ENCODE results near the gene RUVBL1. TPM values are rescaled to one million over a fixed set of nuclear protein-coding genes. Genes with fewer than 3 reads are reported as not detected.

RUVBL1 gene
- total and polyA plus RNA-seq, 2 of the 4 experiments (the other 2 are of a cell fraction) = 68.7 to 83.3 TPM

DNA sequence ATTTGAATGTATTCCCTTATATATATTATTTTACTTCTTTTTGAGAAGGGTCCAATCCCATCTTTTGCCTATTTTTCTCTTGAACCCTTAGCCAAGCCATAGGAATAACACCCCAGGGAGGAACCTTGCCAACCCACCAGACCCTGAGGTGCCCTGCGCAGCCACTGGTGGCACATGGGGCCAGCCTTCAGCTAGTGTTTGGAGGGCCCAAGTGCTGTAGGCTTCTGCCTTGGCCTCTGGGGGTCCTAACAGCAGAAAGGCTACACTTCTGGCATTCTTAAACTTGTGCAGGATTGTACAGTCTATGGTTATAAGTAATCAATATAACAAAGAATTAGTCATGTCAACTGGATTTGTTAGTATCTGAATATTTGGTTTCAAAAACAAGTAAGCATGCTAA lies 34.5 kb downstream of the RUVBL1 start:
- no peak overlapping the region for H2AK5ac ChIP-seq (ENCODE audit: low read depth, low read length)
- H3K9ac ChIP-seq (ENCODE audit: low read depth, low read length) = no peak overlapping the region
- BruUV-seq (replicated peaks) = no TSS peak
- H4K5ac ChIP-seq (ENCODE audit: low read depth, low read length) = no peak overlapping the region
- H3K18ac ChIP-seq (ENCODE audit: low read depth, low read length) = no peak overlapping the region
- no CpG with 5 or more reads among the region's 1 CpG for WGBS, 2 experiments (ENCODE audit: extremely low coverage in 2 of 2, insufficient read length in 1 of 2)
- no peak overlapping the region for H3K23ac ChIP-seq (ENCODE audit: low read depth, low read length)
- H3K9me1 ChIP-seq (ENCODE audit: insufficient read depth, low read length) = peaks cover 7% of the 10 kb centered on the region
- peaks cover 3% of the 10 kb centered on the region; the same call in 1 of the 2 replicates for H4K20me1 ChIP-seq (ENCODE audit: insufficient read depth, low read length)
- DNase-seq (no peak), ATAC-seq (ENCODE audit: low read depth) (no peak)
- no peak overlapping the region for H2BK120ac ChIP-seq (ENCODE audit: low read depth, low read length)
- CTCF ChIA-PET = no interaction called here
- POLR2A ChIA-PET (ENCODE audit: unreplicated experiment) = no interaction called here
- in situ Hi-C loops (cut with MboI; ENCODE audit: low sequenced_read_pairs) = no loop called here
- H2AFZ ChIP-seq (replicated peaks; ENCODE audit: low read length, poor library complexity) = no peak overlapping the region
- H3K79me1 ChIP-seq (ENCODE audit: low read depth in 1 of 2, low read length in 2 of 2) = peaks cover 10 to 48% of the 10 kb centered on the region in 2 experiments
- no peak overlapping the region for H2BK20ac ChIP-seq (ENCODE audit: low read depth, low read length)
- dilution Hi-C loops (cut with HindIII; ENCODE audit: low sequenced_read_pairs, unreplicated experiment) = no loop called here
- H3K56ac ChIP-seq (ENCODE audit: extremely low read depth, insufficient read depth, low read length) = no peak overlapping the region
- no peaks in the 10 kb centered on the region for H3K9me3 ChIP-seq (ENCODE audit: control insufficient read depth, insufficient read depth, low read length)
- H2AK9ac ChIP-seq (replicated peaks; ENCODE audit: low read depth, low read length, poor library complexity) = no peak overlapping the region
- H2BK5ac ChIP-seq (ENCODE audit: low read depth, low read length, poor library complexity, severe bottlenecking) = no peak overlapping the region
- TF ChIP-seq NFE2L2 (IDR thresholded peaks at IDR 0.05; ENCODE audit: low read depth, low read length) = no peak
- TF ChIP-seq, protein P1, sequence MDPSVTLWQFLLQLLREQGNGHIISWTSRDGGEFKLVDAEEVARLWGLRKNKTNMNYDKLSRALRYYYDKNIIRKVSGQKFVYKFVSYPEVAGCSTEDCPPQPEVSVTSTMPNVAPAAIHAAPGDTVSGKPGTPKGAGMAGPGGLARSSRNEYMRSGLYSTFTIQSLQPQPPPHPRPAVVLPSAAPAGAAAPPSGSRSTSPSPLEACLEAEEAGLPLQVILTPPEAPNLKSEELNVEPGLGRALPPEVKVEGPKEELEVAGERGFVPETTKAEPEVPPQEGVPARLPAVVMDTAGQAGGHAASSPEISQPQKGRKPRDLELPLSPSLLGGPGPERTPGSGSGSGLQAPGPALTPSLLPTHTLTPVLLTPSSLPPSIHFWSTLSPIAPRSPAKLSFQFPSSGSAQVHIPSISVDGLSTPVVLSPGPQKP (IDR thresholded peaks at IDR 0.05; ENCODE audit: borderline replicate concordance, low read depth, low read length) = no peak
- TF ChIP-seq, protein P2, sequence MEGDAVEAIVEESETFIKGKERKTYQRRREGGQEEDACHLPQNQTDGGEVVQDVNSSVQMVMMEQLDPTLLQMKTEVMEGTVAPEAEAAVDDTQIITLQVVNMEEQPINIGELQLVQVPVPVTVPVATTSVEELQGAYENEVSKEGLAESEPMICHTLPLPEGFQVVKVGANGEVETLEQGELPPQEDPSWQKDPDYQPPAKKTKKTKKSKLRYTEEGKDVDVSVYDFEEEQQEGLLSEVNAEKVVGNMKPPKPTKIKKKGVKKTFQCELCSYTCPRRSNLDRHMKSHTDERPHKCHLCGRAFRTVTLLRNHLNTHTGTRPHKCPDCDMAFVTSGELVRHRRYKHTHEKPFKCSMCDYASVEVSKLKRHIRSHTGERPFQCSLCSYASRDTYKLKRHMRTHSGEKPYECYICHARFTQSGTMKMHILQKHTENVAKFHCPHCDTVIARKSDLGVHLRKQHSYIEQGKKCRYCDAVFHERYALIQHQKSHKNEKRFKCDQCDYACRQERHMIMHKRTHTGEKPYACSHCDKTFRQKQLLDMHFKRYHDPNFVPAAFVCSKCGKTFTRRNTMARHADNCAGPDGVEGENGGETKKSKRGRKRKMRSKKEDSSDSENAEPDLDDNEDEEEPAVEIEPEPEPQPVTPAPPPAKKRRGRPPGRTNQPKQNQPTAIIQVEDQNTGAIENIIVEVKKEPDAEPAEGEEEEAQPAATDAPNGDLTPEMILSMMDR (conservative IDR thresholded peaks at IDR 0.05; ENCODE audit: low read depth, low read length) = no peak
- no peak for TF ChIP-seq RFX5 (IDR thresholded peaks at IDR 0.05; ENCODE audit: low read depth, low read length)
- no peak for TF ChIP-seq MXI1 (IDR thresholded peaks at IDR 0.05; ENCODE audit: borderline replicate concordance, low read depth, low read length)
- TF ChIP-seq SMC3 (IDR thresholded peaks at IDR 0.05; ENCODE audit: low read depth, low read length) = no peak
- TF ChIP-seq BHLHE40 (IDR thresholded peaks at IDR 0.05; ENCODE audit: low read depth, low read length) = no peak
- no peak for TF ChIP-seq RAD21 (IDR thresholded peaks at IDR 0.05; ENCODE audit: low read length)
- TF ChIP-seq RCOR1 (IDR thresholded peaks at IDR 0.05; ENCODE audit: insufficient replicate concordance, low read length) = no peak
- TF ChIP-seq POLR2A (IDR thresholded peaks at IDR 0.05; ENCODE audit: low read depth, low read length) = no peak
- TF ChIP-seq CEBPB (IDR thresholded peaks at IDR 0.05; ENCODE audit: low read depth, low read length) = no peak
- TF ChIP-seq MAZ (IDR thresholded peaks at IDR 0.05; ENCODE audit: borderline replicate concordance, low read depth, low read length) = no peak
- no peak overlapping the region for H3K4me3 ChIP-seq (ENCODE audit: insufficient read depth, low read depth, low read length)
- no peak overlapping the region for H3K4ac ChIP-seq (ENCODE audit: low read depth, low read length)
- H3K27ac ChIP-seq (ENCODE audit: insufficient read depth, low read length) = no peak overlapping the region
- peaks cover 6% of the 10 kb centered on the region for H3K4me1 ChIP-seq (ENCODE audit: control insufficient read depth, insufficient read depth, low read length)
- H4K8ac ChIP-seq (ENCODE audit: low read depth in 2 of 2, low read length in 2 of 2) = no peak overlapping the region
- no peaks in the 10 kb centered on the region for H3K27me3 ChIP-seq (ENCODE audit: control insufficient read depth, insufficient read depth, low read length)
- H3K4me2 ChIP-seq (ENCODE audit: low read depth, low read length) = no peak overlapping the region
- no peak overlapping the region for H2BK15ac ChIP-seq (ENCODE audit: low read depth, low read length)
- H3K36me3 ChIP-seq (ENCODE audit: control insufficient read depth, insufficient read depth, low read length) = peaks cover 17% of the 10 kb centered on the region
- no peak overlapping the region for H4K91ac ChIP-seq (ENCODE audit: insufficient read depth, low read depth, low read length)
- intact Hi-C loops (cut with micrococcal nuclease) = no loop called here
- no peak overlapping the region for H3K14ac ChIP-seq (replicated peaks; ENCODE audit: low read depth, low read length)

Data from IMR-90 (cell line).